Measurements from ENCODE around the gene RBP5.

The RBP5 gene

GRCh38 chr12:7144414-7145120, 15.9 kb upstream of the RBP5 start:
- DNase-seq, result no peak

GRCh38 chr12:7143564-7143963, 14.9 kb upstream of the RBP5 start:
- no peak for DNase-seq

GRCh38 chr12:7142809-7143465, 14.2 kb upstream of the RBP5 start:
- DNase-seq, result no peak

- DNase-seq, result no peak
Measured at GRCh38 chr12:7142056-7142644, 13.5 kb upstream of the RBP5 start.

GRCh38 chr12:7141351-7142005, 12.8 kb upstream of the RBP5 start:
- DNase-seq, result no peak

GRCh38 chr12:7139200-7139599, 10.5 kb upstream of the RBP5 start:
- DNase-seq, result no peak

- no peak for DNase-seq
Measured at GRCh38 chr12:7137908-7138307, 9.2 kb upstream of the RBP5 start.

GRCh38 chr12:7136676-7137075, 8.0 kb upstream of the RBP5 start:
- no peak for DNase-seq

GRCh38 chr12:7136071-7136470, 7.4 kb upstream of the RBP5 start:
- DNase-seq, result no peak

GRCh38 chr12:7134396-7135166, 5.9 kb upstream of the RBP5 start:
- no peak for DNase-seq

GRCh38 chr12:7131502-7131866, 2.8 kb upstream of the RBP5 start:
- peak; percentile 13 for DNase-seq

- peak; percentile 41 for DNase-seq
Measured at GRCh38 chr12:7130701-7131501, 2.2 kb upstream of the RBP5 start.

- DNase-seq, result peak; percentile 61
Measured at GRCh38 chr12:7129872-7130691, 1.4 kb upstream of the RBP5 start, which contains the start of gene CLSTN3. CLSTN3 (plus strand) TSS chr12:7130371; CDS start chr12:7130649, 278 bp downstream.

GRCh38 chr12:7129287-7129871, 690 bp upstream of the RBP5 start:
- DNase-seq, result no peak

- no peak for DNase-seq
Measured at GRCh38 chr12:7127916-7128626, 618 bp downstream of the RBP5 start.

GRCh38 chr12:7125632-7126227, 3.0 kb downstream of the RBP5 start:
- DNase-seq, result no peak

GRCh38 chr12:7123806-7124522, 4.7 kb downstream of the RBP5 start:
- no peak for DNase-seq

- DNase-seq, result no peak
Measured at GRCh38 chr12:7122811-7123769, 5.6 kb downstream of the RBP5 start.
